ENCODE measurements around the gene CAT. TPM values are rescaled to one million over a fixed set of nuclear protein-coding genes. Genes with fewer than 3 reads are reported as not detected.

Gene CAT
- total RNA-seq, 1 experiment from 2014 or later: 65.9 TPM

GRCh38 chr11:34516247-34517040 is 77.7 kb downstream of the CAT start:
- no peaks in the 10 kb centered on the region for H3K27me3 ChIP-seq (ENCODE audit: control insufficient read depth, insufficient read depth, low read length)
- in situ Hi-C loops (cut with HindIII; ENCODE audit: low pct_unique_long_range_greater_than_20kb, low sequenced_read_pairs): no loop called here
- CTCF ChIA-PET: interaction anchor here (0.5 kb wide), 1 partner anchor 383 kb away, joined by 3 read pairs; no protein-coding TSS in a partner anchor

More at GRCh38 chr11:34516247-34517040, 77.7 kb downstream of the CAT start:
- no peak for TF ChIP-seq CTCF (IDR thresholded peaks at IDR 0.05)
- TF ChIP-seq REST (IDR thresholded peaks at IDR 0.05; ENCODE audit: insufficient read depth in 1 of 2, low read depth in 2 of 2, low read length in 1 of 2): no peak
- no peak for TF ChIP-seq TCF7L2 (IDR thresholded peaks at IDR 0.05; ENCODE audit: low read depth, low read length)
- TF ChIP-seq POLR2AphosphoS5 (IDR thresholded peaks at IDR 0.05; ENCODE audit: low read depth, low read length): no peak
- no peak for TF ChIP-seq SIN3A (IDR thresholded peaks at IDR 0.05; ENCODE audit: borderline replicate concordance, insufficient read depth, low read depth, low read length)
- BruUV-seq (replicated peaks): no TSS peak
- POLR2A ChIA-PET: no interaction called here
- Histone ChIP-seq H3K27ac (ENCODE audit: low read length) (no peak overlapping the region), H3K4me3 (ENCODE audit: low read depth in 2 of 2, low read length in 2 of 2) (no peak overlapping the region), H3K9me3 (ENCODE audit: control insufficient read depth, insufficient read depth, low read depth, low read length) (no peaks in the 10 kb centered on the region), H3K36me3 (ENCODE audit: control insufficient read depth, insufficient read depth, low read length) (no peaks in the 10 kb centered on the region), H3K4me1 (ENCODE audit: control insufficient read depth, insufficient read depth, low read length) (no peaks in the 10 kb centered on the region)
- ATAC-seq (no peak), DNase-seq (ENCODE audit: low read depth, low spot score) (no peak)
- intact Hi-C loops (cut with micrococcal nuclease; ENCODE audit: unreplicated experiment): no loop called here
